NCI-H345 (cell line): ENCODE measurements around the gene NCOA3.
"Not testable (repeated sequence)": the region's sequence is repeated elsewhere in the genome, so short reads cannot be mapped to it uniquely, and the experiment has no call there.

Experiments
- DNase-seq: peaks from one replicate; lab custom pipeline; 2025; lab: John Stamatoyannopoulos, UW

NCOA3 gene

GRCh38 chr20:47501116-47501481, 588 bp upstream of the NCOA3 start:
- DNase-seq = no peak

- DNase-seq = peak; percentile 38
Observed at GRCh38 chr20:47502271-47503239, 868 bp downstream of the NCOA3 start.

DNA sequence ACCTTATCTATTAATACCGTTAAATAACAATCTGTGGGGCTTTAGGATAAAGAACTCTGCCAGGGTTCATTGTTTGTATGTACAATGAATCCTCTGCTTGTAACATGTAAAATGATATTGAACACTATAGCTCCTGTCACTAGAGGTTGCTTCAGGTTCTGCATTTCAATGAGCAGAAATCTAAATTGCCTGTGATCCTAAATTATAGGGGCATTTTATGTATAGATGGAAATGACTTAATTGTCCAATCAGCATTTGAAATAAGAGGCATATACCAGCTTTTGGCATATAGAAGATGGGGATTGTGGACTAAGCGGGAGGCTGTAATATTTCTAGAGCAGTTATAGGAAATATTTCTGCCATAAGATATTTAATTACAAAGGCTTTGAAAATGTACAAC, 2.0 kb downstream of the NCOA3 start:
- peak; percentile 12 for DNase-seq

GRCh38 chr20:47506335-47506734, 4.6 kb downstream of the NCOA3 start:
- DNase-seq = no peak

GRCh38 chr20:47506850-47507249, 5.2 kb downstream of the NCOA3 start:
- DNase-seq = no peak

GRCh38 chr20:47507275-47507981, 5.7 kb downstream of the NCOA3 start:
- DNase-seq = not testable (repeated sequence)

- no peak for DNase-seq
Observed at GRCh38 chr20:47508278-47508677, 6.6 kb downstream of the NCOA3 start.

DNA sequence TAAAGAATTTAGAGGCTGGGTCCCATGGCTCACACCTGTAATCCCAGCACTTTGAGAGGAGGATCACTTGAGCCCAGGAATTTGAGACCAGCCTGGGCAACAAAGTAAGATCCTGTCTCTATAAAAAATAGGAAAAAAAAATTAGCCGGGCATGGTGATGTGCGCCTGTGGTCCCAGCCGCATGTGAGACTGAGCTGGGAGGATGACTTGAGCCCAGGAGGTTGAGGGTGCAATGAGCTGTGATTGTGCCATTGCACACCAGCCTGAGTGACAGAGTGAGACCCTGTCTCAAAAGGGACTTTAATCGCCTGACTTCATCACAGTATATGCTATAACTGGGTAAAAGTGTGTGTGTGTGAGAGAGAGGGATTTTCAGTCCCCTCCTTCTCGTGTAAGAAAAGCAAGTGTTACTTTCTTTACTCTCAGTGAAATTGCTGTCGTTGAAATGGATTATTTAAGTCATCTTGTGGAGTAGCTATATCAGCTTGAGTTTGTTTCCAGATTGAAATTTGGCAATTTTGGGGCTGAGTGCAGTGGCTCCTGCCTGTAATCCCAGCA, 7.5 kb downstream of the NCOA3 start:
- no peak for DNase-seq

DNA sequence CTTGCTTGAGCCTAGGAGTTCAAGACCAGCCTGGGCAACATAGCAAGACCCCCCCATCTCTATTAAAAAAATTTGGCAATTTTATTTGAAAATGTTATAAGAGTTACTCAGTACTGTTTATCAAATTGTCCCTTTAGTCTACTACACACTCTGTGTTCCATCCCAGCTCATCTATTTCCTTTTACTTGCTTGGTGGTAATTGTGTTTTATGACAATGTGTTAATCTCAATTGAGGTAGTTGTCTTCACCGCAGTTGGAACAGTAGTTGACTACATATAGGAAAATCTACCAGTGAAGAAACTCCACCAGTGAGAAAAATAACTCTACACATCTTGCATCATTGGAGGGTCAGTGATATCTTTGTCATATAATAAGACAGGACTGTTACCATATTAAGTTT, 8.0 kb downstream of the NCOA3 start:
- DNase-seq = no peak

DNA sequence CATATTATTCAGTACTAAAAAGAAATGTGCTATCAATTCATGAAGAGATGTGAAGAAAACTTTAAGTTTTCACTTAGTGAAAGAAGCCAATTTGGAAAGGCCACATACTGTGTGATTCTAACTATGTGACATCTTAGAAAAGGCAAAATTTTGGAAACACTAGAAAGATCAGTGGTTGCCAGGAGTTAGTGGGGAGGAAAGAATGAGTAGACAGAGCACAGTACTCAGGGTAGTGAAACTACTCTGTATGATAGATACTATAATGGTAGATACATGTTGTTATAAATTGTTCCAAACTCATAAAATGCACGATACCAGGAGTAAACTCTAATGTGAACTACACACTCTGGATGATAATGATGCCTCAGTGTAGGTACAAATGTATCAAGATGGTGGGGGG, 14.2 kb downstream of the NCOA3 start:
- no peak for DNase-seq

DNA sequence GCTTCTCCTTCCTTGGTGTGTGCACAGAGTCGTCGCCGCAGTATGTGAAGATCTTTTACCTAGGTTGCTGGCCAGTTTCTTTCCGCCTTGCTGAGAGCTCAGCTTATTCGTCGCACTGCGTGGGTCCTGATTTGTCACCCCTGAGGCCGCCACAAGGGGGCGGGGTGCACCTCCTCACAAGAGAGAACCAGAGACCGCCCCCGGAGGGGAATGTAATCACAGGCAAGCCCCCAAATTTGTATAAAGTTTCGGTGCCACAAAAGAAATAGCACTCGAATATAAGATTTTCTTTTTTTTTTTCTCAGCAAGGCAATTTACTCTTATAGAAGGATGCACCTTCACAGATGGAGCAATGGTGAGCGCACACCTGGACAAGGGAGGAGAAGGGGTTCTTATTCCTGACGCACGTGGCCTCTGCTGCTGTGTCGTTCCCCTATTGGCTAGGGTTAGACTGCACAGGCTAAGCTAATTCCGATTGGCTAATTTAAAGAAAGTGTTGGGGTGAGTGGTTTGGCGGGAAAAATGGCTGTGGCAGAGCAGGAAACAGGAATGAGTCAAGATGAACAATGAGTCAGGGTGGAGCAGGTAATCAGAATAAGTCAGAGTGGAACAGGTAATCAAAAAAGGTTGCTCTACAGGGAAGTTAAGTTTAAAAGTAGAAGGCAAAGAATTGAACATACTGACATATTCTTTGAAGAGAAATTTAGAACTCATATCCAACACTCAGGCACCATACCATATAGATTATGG, 19.5 kb downstream of the NCOA3 start:
- no peak for DNase-seq

- no peak for DNase-seq
Observed at GRCh38 chr20:47524015-47524784, 22.5 kb downstream of the NCOA3 start.

- DNase-seq = no peak
Observed at GRCh38 chr20:47527004-47527800, 25.5 kb downstream of the NCOA3 start.

DNA sequence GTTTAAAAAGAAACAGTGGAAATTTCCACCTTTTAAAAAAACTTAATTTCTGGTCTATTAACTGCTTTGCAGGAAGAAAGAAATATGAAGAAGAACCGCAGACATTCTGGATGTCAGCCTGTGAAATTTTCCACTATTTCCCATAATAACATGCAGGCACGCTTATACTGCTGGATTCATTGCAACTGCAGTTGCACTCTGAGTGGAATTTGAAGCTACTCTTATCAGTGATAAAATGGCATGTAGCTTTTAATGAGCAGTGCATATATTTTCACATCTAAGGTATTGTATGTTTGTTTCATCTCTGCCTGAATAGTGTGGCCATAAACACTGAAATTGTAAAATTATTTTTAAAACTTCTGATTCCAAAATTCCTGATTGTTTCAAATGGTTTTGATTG, 28.2 kb downstream of the NCOA3 start:
- DNase-seq = no peak

DNA sequence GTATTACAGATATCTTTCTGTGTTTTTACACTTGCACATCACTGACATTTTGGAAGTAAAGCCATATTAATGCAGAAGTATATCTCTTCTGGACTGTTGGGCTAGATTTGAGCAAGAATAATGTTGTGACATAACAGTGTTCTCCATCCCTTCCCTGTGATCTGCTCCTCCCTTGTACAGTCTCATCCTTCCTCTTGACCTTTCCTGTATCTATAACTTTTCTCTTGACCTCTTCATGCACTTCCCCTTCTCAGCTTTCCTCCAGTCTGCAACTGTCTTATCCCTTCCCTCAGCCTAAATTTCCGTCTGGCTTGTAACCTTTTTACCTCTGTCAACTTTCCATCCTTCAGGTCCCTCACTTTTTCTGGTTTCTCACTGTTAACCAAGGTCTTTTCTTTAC, 29.8 kb downstream of the NCOA3 start:
- DNase-seq = no peak

DNA sequence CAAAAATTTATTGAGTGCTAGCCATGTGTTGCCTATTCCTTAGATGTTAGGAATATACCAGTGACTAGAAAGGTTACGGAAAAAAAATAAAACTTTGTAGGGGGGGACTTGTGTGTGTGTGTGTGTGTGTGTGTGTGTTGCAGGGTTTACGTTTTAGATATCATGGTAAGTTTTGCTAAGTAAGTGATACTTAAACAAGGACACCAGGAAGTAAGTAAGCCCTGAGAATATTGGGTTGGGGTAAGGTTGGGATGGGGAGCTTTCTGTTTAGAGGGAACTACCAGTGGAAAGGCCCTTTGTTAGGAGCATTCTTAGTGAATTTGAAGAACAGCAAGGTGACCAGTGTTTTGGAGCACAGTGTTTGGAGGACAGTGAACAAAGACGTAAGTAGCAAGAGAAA, 30.3 kb downstream of the NCOA3 start:
- no peak for DNase-seq

DNA sequence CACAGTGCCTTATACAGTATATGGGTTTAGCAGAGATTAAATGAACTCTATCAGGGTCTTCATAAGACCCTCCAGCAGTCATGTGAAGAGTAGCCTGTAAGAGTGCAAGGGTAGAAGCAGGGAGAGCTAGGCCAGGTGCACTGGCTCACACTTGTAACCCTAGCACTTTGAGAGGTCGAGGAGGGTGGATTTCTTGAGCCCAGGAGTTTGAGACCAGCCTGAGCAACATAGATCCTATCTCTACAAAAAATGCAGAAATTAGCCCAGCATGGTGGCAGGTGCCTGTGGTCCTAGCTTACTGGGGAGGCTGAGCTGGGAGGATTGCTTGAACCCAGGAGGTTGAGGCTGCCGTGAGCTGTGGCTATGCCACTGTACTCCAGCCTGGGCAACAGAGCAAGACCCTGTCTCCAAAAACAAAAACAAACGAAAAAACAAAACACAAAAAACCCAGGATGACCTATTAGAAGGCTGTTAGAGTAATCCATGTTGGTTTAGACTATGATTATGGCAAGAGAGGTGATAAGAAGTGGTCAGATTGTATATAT, 31.9 kb downstream of the NCOA3 start:
- DNase-seq = no peak

GRCh38 chr20:47534405-47534804, 32.7 kb downstream of the NCOA3 start:
- no peak for DNase-seq

GRCh38 chr20:47535088-47535487, 33.4 kb downstream of the NCOA3 start:
- DNase-seq = no peak

- no peak for DNase-seq
Observed at GRCh38 chr20:47535994-47536393, 34.3 kb downstream of the NCOA3 start.
